GM23338 (cell line): Measurements from ENCODE around the gene DLG2. TPM values are rescaled to one million over a fixed set of nuclear protein-coding genes. Genes with fewer than 3 reads are reported as not detected.

Experiments
- ATAC-seq: fragments of 200-7000 bp; cut with Tn5 transposase; 3 replicates; pipeline ENCODE4 v1.9.1; 2020
- DNase-seq: peaks from one replicate; pipeline ENCODE4 v3.0.0-alpha.2; 2015; ENCODE audit warnings: low spot score
- H2AFZ ChIP-seq: fragments of 200-600 bp; sonication (generic); 2 replicates; pipeline ENCODE4 v1.8.0; 2016; ENCODE audit warnings: antibody characterized with exemption, mild to moderate bottlenecking, moderate library complexity
- H3F3A ChIP-seq: fragments of 200-600 bp; sonication (generic); replicated peaks from 2 replicates; pipeline ENCODE4 v1.8.0; 2017; ENCODE audit warnings: antibody characterized with exemption, mixed run types, low read depth
- H3K27ac ChIP-seq: fragments of 200-600 bp; sonication (generic); 2 replicates; pipeline ENCODE4 v1.6.1; 2016; ENCODE audit warnings: low read depth
- H3K27me3 ChIP-seq: fragments of 200-600 bp; sonication (generic); 2 replicates; pipeline ENCODE4 v1.8.0; 2016; ENCODE audit warnings: mild to moderate bottlenecking, mixed run types, moderate library complexity; ENCODE audit not compliant: insufficient read depth
- H3K36me3 ChIP-seq: fragments of 200-600 bp; sonication (generic); 2 replicates; pipeline ENCODE4 v1.8.0; 2016; ENCODE audit warnings: mild to moderate bottlenecking; ENCODE audit not compliant: insufficient read depth
- H3K4me1 ChIP-seq: fragments of 200-600 bp; sonication (generic); 2 replicates; pipeline ENCODE4 v1.8.0; 2016; ENCODE audit warnings: mild to moderate bottlenecking, moderate library complexity; ENCODE audit not compliant: insufficient read depth
- H3K4me2 ChIP-seq: fragments of 200-600 bp; sonication (generic); 2 replicates; pipeline ENCODE4 v1.7.1; 2017; ENCODE audit warnings: mixed run types
- H3K4me3 ChIP-seq: fragments of 200-600 bp; sonication (generic); 2 replicates; pipeline ENCODE4 v1.6.1; 2016; ENCODE audit warnings: mixed run types
- H3K79me2 ChIP-seq: fragments of 200-600 bp; sonication (generic); replicated peaks from 2 replicates; pipeline ENCODE4 v1.8.0; 2017; ENCODE audit warnings: mild to moderate bottlenecking; ENCODE audit not compliant: insufficient read depth
- H3K9me2 ChIP-seq: fragments of 200-600 bp; sonication (generic); 2 replicates; pipeline ENCODE4 v1.8.0; 2017; ENCODE audit not compliant: insufficient read depth
- H4K20me1 ChIP-seq: fragments of 200-600 bp; sonication (generic); replicated peaks from 2 replicates; pipeline ENCODE4 v1.8.0; 2017; ENCODE audit warnings: mild to moderate bottlenecking; ENCODE audit not compliant: insufficient read depth
- H3K27ac Mint-ChIP-seq: 2 replicates; pipeline ENCODE4 v1.8.0; 2020; ENCODE audit warnings: inconsistent platforms, mild to moderate bottlenecking, moderate library complexity, mixed read lengths
- H3K27me3 Mint-ChIP-seq: 3 replicates; pipeline ENCODE4 v1.8.0; 2022; ENCODE audit warnings: low read depth, mild to moderate bottlenecking, moderate library complexity, mixed read lengths, inconsistent platforms; ENCODE audit not compliant: insufficient read depth, poor library complexity
- H3K36me3 Mint-ChIP-seq: 3 replicates; pipeline ENCODE4 v1.8.0; 2021; ENCODE audit warnings: low read depth, mild to moderate bottlenecking, inconsistent platforms, moderate library complexity, mixed read lengths
- H3K4me1 Mint-ChIP-seq: 3 replicates; pipeline ENCODE4 v1.8.0; 2020; ENCODE audit warnings: mild to moderate bottlenecking, inconsistent platforms, mixed read lengths
- H3K4me3 Mint-ChIP-seq: 3 replicates; pipeline ENCODE4 v1.8.0; 2021; ENCODE audit warnings: moderate library complexity, mild to moderate bottlenecking, inconsistent platforms, mixed read lengths
- H3K9me3 Mint-ChIP-seq: 3 replicates; pipeline ENCODE4 v1.8.0; 2020; ENCODE audit warnings: moderate library complexity, mild to moderate bottlenecking, inconsistent platforms, mixed read lengths
- CREB1 ChIP-seq: fragments of 250-450 bp; sonication (Bioruptor Pico); IDR thresholded peaks from 2 replicates; pipeline ENCODE4 v1.5.0; 2020; ENCODE audit warnings: low read depth, mild to moderate bottlenecking, moderate library complexity
- CTCF ChIP-seq, 2 experiments: fragments of 200-600 bp in 1 of 2; sonication (generic) in 1 of 2; conservative IDR thresholded peaks; 2 replicates each; pipeline versions ENCODE4 v1.5.1 to v1.6.1; 2016 to 2017; ENCODE audit warnings: antibody characterized with exemption in 2 of 2, low read depth in 2 of 2, mild to moderate bottlenecking in 2 of 2, moderate library complexity in 1 of 2
- EZH2 ChIP-seq: fragments of 200-600 bp; sonication (generic); IDR thresholded peaks from one replicate; pipeline ENCODE4 v1.8.0; 2017; ENCODE audit warnings: antibody characterized with exemption, mild to moderate bottlenecking, low read depth; ENCODE audit not compliant: unreplicated experiment
- EZH2phosphoT487 ChIP-seq: fragments of 200-600 bp; sonication (generic); IDR thresholded peaks from one replicate; pipeline ENCODE4 v1.8.1; 2018; ENCODE audit warnings: antibody characterized with exemption; ENCODE audit not compliant: unreplicated experiment
- NANOG ChIP-seq: IDR thresholded peaks from 2 replicates; pipeline ENCODE4 v1.6.1; 2016; ENCODE audit warnings: antibody characterized with exemption, borderline replicate concordance
- POLR2AphosphoS5 ChIP-seq: IDR thresholded peaks from 2 replicates; pipeline ENCODE4 v1.6.1; 2016; ENCODE audit warnings: antibody characterized with exemption, low read depth
- polyA plus RNA-seq: library from polyadenylated mRNA; unstranded; fragments of >200 nt; fragmentation: Nextera tagmentation; extraction: Ambion mirVana; gene quantifications from 2 replicates; pipeline ENCODE4 v1.2.1, GENCODE V29; 2016
- total RNA-seq: library from RNA; depleted of rRNA; stranded (reverse); fragments of >200 nt; shearing (Covaris generic); gene quantifications from 2 replicates; pipeline ENCODE4 v1.2.3, GENCODE V29; 2014
- TF ChIP-seq, protein P1 (sequence below): fragments of 250-450 bp; sonication (Bioruptor Pico); IDR thresholded peaks from 2 replicates; pipeline ENCODE4 v1.5.0; 2020; ENCODE audit warnings: mild to moderate bottlenecking, moderate library complexity

The DLG2 gene
- total and polyA plus RNA-seq, 2 experiments from 2014 or later = 19.8 to 21.5 TPM

GRCh38 chr11:84256618-84257017, 1370.5 kb downstream of the DLG2 start:
- Histone ChIP-seq H3K4me1 (no peaks in the 10 kb centered on the region), H3K9me2 (0 out of 2 replicates have a peak, but pooled peaks cover 6% of the 10 kb centered on the region), H3K27ac (no peak overlapping the region), H3K79me2 (no peaks in the 10 kb centered on the region), H3F3A (no peaks in the 10 kb centered on the region), H3K27me3 (no peaks in the 10 kb centered on the region), H3K36me3 (no peaks in the 10 kb centered on the region), H2AFZ (no peak overlapping the region), H3K4me3 (no peak overlapping the region), H4K20me1 (no peaks in the 10 kb centered on the region), H3K4me2 (no peak overlapping the region)
- no peaks in the 10 kb centered on the region for H3K27me3 Mint-ChIP-seq
- H3K9me3 Mint-ChIP-seq = no peaks in the 10 kb centered on the region
- no peak for ATAC-seq
- H3K4me1 Mint-ChIP-seq = no peaks in the 10 kb centered on the region
- no peak for DNase-seq
- H3K4me3 Mint-ChIP-seq = no peak overlapping the region
- no peaks in the 10 kb centered on the region for H3K36me3 Mint-ChIP-seq
- no peak overlapping the region for H3K27ac Mint-ChIP-seq
- TF ChIP-seq POLR2AphosphoS5 (no peak), EZH2phosphoT487 (no peak), NANOG (no peak), CREB1 (CRISPR knock-in tag) (no peak), CTCF (conservative IDR thresholded peaks at IDR 0.05; ENCODE audit: low read depth in 2 of 2) (no peak), EZH2 (no peak)
- TF ChIP-seq, protein P1, sequence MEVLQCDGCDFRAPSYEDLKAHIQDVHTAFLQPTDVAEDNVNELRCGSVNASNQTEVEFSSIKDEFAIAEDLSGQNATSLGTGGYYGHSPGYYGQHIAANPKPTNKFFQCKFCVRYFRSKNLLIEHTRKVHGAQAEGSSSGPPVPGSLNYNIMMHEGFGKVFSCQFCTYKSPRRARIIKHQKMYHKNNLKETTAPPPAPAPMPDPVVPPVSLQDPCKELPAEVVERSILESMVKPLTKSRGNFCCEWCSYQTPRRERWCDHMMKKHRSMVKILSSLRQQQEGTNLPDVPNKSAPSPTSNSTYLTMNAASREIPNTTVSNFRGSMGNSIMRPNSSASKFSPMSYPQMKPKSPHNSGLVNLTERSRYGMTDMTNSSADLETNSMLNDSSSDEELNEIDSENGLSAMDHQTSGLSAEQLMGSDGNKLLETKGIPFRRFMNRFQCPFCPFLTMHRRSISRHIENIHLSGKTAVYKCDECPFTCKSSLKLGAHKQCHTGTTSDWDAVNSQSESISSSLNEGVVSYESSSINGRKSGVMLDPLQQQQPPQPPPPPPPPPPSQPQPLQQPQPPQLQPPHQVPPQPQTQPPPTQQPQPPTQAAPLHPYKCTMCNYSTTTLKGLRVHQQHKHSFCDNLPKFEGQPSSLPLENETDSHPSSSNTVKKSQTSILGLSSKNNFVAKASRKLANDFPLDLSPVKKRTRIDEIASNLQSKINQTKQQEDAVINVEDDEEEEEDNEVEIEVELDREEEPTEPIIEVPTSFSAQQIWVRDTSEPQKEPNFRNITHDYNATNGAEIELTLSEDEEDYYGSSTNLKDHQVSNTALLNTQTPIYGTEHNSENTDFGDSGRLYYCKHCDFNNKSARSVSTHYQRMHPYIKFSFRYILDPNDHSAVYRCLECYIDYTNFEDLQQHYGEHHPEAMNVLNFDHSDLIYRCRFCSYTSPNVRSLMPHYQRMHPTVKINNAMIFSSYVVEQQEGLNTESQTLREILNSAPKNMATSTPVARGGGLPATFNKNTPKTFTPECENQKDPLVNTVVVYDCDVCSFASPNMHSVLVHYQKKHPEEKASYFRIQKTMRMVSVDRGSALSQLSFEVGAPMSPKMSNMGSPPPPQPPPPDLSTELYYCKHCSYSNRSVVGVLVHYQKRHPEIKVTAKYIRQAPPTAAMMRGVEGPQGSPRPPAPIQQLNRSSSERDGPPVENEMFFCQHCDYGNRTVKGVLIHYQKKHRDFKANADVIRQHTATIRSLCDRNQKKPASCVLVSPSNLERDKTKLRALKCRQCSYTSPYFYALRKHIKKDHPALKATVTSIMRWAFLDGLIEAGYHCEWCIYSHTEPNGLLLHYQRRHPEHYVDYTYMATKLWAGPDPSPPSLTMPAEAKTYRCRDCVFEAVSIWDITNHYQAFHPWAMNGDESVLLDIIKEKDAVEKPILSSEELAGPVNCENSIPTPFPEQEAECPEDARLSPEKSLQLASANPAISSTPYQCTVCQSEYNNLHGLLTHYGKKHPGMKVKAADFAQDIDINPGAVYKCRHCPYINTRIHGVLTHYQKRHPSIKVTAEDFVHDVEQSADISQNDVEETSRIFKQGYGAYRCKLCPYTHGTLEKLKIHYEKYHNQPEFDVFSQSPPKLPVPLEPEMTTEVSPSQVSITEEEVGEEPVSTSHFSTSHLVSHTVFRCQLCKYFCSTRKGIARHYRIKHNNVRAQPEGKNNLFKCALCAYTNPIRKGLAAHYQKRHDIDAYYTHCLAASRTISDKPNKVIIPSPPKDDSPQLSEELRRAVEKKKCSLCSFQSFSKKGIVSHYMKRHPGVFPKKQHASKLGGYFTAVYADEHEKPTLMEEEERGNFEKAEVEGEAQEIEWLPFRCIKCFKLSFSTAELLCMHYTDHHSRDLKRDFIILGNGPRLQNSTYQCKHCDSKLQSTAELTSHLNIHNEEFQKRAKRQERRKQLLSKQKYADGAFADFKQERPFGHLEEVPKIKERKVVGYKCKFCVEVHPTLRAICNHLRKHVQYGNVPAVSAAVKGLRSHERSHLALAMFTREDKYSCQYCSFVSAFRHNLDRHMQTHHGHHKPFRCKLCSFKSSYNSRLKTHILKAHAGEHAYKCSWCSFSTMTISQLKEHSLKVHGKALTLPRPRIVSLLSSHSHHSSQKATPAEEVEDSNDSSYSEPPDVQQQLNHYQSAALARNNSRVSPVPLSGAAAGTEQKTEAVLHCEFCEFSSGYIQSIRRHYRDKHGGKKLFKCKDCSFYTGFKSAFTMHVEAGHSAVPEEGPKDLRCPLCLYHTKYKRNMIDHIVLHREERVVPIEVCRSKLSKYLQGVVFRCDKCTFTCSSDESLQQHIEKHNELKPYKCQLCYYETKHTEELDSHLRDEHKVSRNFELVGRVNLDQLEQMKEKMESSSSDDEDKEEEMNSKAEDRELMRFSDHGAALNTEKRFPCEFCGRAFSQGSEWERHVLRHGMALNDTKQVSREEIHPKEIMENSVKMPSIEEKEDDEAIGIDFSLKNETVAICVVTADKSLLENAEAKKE = no peak
